NCI-H2029 (cell line): ENCODE measurements around the gene SAMM50.

Source experiments
- DNase-seq: peaks from one replicate; lab custom pipeline; 2025; lab: John Stamatoyannopoulos, UW

SAMM50 gene

DNA sequence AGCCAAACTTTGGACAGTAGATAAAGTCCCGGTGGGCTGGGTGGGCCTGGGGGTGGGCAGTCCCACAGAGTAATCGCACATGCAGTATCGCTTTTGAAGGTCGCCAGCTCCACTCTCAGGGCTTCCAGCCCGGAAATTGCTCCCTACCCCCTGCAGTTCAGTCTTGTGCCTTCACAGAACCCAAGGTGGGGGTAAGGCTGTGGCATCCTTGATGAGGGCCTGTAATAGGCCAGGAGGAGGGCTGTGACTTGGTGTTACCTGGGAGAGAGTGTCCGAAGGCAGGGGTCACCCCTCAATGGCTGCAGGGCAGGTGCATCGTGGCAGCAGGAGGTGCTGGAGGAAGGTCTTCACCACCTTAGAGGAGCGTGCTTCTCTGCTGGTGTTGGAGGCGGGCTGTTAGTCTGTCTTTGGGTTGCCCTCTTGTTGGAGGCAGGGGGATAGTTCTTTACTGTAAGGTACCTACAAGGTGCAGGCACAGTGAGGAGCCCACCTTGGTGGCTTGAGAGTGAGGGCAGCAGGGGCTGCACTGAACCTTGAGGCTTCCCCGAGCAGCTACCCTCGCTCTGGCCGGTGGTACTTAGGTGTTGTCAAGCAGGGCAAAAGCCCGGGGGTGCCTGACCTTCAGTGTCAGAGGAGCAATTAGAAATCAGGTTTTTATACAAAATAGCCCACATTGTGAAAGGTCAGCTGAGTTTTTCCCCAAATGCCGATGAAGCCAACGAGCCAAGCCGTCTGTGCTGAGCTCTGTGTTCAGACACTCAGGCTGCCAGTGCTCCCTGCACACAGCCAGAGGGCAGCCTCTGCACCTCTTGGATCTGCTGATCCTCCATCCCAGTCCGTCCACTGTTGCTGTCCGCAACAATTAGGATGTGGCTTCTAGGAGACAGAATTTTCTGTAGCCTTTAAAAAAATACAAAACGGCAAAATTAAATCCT lies 21.9 kb downstream of the SAMM50 start:
- DNase-seq, result no peak

- DNase-seq, result no peak
These were observed 23.3 kb downstream of the SAMM50 start for GRCh38 chr22:43978558-43978957.

DNA sequence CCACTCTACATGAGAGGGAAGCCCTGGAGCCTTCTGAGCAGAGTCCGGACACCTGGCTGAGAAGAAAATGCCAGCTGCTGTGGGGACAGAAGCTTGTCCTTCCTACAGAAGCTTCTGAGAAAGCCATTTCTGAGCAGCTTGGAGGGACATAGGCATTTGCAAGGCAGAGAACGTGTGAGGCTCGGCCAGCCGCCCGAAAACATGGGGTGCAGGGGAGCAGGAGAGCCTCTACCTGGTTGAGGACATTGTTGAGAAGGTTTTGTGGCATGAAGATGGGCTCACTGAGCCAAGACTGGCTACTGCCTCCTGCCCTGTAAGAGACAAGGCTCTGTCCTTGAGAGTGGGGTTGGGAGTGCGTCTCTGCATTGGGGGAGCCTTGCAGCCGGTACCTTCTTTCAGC lies 25.3 kb downstream of the SAMM50 start:
- DNase-seq, result no peak

GRCh38 chr22:43980996-43981395 lies 25.8 kb downstream of the SAMM50 start:
- DNase-seq, result no peak

GRCh38 chr22:43983808-43984207 lies 28.6 kb downstream of the SAMM50 start:
- DNase-seq, result no peak

GRCh38 chr22:43985532-43985931 lies 30.3 kb downstream of the SAMM50 start:
- DNase-seq, result no peak

- DNase-seq, result no peak
These were observed 33.0 kb downstream of the SAMM50 start for GRCh38 chr22:43988116-43988820.

DNA sequence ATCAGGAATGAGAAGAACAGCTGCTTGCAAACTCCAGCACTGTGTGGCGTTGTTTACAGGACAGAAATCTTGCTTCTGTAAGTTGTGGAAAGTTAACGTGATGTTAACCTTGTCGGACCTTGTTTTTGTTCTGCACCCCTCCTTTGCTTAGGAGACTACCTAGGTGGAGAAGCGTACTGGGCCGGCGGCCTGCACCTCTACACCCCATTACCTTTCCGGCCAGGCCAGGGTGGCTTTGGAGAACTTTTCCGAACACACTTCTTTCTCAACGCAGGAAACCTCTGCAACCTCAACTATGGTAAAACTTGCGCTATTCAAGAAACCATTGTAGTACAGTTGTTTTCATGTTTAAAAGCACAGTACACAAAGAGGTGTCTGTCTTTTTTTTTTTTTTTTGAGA lies 33.7 kb downstream of the SAMM50 start:
- DNase-seq, result no peak

- no peak for DNase-seq
These were observed 34.8 kb downstream of the SAMM50 start for GRCh38 chr22:43990044-43990443.

GRCh38 chr22:43991316-43992020 lies 36.2 kb downstream of the SAMM50 start:
- no peak for DNase-seq

DNA sequence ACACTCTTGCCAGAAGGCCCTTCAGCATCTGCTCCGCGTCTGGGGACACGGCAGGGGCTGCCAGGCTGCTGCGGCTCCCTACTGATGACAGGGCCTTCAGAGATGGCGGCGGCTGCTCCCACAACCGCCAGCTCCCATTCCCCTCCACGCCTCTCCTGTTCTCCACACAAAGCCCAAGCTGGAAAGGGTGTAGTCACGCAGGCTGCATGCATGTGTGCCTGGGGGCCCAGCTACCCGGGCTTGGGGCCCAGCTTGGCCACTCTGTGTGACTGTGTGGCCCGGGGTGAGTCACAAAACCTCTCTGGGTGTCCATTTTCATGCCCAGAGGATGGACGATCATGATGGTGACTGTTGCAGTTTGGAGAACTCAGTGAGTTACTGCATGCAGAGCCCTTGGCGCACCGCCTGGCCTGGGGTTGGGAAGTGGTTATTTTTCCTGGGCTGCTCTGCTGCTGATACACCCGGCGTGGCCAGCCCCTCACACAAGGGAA lies 37.1 kb downstream of the SAMM50 start:
- no peak for DNase-seq

DNA sequence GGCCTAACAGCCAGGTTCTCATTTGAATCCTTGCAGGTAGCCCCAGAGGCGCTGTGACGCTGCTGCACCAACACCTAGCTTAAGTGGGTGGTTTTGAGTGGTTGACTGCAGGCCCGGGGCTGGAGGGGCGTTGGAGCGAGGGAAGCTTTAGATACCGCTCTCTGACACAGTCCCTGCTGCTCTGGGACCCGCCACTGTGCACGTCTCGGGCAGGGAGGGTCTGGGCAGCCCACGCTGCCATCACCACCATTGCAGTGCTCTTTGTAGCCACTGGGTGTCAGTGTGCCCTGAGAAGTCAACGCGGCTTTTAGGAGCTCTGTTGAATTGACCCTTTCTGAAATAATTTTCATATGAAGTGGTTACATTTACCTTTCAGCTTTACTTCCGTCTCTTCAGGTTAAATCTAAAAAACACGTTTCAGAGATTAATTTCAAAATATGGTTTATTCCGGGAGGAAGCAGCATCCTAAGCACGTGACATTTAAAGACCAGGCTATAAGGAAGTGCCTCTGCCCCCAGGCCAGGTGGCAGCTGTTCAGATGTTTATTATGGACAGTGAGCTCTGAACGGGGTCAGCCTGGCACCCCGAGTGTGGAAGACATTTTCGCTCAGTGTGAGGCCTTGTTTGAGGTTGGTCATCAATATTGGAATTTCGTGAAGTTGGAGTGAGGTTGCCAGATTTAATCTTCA lies 38.0 kb downstream of the SAMM50 start:
- DNase-seq, result peak; percentile 22

- DNase-seq, result peak; percentile 24
These were observed 38.8 kb downstream of the SAMM50 start for GRCh38 chr22:43994006-43994405.

DNA sequence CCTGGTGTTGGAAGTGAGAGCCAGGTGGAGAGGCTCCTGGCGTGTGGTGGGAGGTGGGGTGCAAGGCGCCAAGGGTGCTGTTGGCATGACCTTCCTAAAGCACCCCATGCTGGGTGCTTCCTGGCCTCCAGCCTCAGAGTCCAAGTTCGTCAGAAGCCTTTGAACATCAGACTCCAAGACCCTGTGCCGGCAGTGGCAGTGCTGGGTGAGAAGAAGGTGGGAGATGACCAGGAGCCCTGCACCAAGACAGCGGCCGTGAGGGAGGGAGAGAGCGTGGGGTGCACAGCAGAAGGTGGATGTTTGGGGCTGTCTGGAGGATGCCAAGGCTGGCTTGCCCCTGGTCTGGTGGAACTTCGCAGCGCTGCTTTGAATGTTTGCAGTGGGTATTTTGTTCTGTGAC lies 39.2 kb downstream of the SAMM50 start:
- no peak for DNase-seq

GRCh38 chr22:43995057-43995685 lies 39.9 kb downstream of the SAMM50 start:
- no peak for DNase-seq

- DNase-seq, result no peak
These were observed 40.5 kb downstream of the SAMM50 start for GRCh38 chr22:43995798-43996169.

DNA sequence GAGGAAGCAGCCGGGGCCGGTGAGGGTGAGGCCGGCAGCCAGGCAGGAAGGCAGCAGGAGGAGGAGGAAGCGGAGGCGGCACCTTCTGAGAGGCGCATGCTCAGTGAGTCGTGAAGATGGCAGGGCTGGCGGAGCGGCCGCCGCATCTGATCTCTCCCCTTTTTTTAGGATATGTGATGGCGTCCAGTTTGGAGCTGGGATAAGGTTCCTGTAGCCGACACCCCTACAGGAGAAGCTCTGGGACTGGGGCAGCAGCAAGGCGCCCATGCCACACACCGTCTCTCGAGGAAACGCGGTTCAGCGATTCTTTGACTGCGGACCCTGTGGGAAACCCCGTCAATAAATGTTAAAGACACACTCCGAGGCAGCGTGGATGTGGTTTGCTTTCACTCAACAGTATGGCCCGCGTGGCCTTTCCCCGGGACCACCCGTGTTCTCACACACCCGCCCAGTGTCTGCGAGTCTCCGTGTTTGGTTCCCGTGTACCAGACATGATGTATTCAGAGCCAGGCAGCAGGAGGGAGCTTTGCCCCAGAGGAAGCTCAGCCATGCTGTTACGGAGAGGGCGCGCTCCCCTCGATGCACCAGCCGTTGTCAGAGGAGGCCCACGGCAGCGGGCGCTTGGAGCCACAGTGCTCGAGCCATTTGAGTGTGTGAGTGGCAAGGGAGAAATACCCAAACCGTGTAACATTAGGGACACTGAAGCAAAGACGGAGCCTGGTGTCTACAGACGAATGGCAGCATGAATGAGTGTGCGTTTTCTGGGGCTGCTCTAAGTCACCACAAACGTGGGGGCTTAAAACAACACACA lies 41.1 kb downstream of the SAMM50 start:
- DNase-seq, result no peak

DNA sequence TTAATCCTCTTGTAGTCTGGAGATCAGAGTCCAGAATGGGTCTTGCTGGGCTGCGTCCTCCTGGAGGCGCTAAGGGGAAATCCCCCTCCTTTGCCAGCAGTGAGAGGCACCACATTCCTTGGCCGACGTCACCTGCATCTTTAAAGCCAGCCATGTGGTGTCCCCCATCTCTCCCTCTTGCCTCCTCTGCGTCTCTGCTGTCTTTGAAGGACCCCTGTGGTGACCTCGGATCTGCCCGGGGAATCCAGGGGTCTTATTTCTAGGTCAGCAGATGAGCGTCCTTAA lies 41.7 kb downstream of the SAMM50 start:
- no peak for DNase-seq

- no peak for DNase-seq
These were observed 43.5 kb downstream of the SAMM50 start for GRCh38 chr22:43998679-43999264.

GRCh38 chr22:43999378-43999777 lies 44.1 kb downstream of the SAMM50 start:
- no peak for DNase-seq
